Stimulated activated CD4-positive, alpha-beta T cell treated with anti-CD3 and anti-CD28 coated beads, Interleukin-12 subunit alpha, Interleukin-12 subunit beta, amount 100 ng/mL, for 4 hours (primary cell): ENCODE data around the gene DGKI.

ENCODE experiments used
- DNase-seq: peaks from one replicate; pipeline ENCODE4 v3.0.0-alpha.2; 2020

Gene DGKI

DNA sequence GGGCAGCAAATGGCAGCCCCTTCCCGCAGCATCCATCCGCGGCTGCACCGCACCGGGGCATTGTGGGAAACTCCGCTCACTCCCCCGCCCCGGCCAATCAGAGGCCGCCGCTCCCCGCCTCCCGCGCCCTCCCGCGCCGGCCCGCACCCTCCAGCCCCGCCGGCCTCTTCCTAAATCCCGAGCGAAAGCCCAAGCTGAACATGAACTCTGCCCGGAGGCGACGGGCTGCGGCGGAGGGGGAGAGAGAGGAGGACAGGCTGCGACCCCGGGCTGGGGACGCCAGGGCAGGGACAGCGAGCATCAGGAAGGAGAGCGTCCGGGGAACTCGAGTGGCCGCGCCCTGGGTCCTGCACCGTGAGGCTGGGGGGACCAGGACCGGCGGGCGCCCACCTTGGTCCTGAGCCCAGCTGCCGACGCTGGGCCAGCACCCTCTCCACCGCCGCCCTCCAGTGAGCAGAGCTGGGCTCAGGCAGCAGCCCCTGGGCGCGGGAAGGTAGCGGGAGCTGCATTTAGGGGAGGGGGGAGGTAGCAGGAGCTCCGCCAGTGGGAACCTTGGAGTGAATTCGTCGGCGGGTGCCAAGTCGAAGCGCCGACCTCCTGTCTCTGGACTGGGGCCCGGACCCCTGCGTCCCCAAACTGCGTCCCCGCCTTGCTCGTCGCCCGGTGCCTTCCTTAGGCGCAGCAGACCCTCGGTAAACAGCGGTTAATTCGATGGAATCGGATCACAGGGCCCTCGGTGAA is at the start of gene DGKI:
Gene DGKI (minus strand): TSS at position 148 of the 741 bp plus-strand sequence.
- DNase-seq = peak; percentile 1

DNA sequence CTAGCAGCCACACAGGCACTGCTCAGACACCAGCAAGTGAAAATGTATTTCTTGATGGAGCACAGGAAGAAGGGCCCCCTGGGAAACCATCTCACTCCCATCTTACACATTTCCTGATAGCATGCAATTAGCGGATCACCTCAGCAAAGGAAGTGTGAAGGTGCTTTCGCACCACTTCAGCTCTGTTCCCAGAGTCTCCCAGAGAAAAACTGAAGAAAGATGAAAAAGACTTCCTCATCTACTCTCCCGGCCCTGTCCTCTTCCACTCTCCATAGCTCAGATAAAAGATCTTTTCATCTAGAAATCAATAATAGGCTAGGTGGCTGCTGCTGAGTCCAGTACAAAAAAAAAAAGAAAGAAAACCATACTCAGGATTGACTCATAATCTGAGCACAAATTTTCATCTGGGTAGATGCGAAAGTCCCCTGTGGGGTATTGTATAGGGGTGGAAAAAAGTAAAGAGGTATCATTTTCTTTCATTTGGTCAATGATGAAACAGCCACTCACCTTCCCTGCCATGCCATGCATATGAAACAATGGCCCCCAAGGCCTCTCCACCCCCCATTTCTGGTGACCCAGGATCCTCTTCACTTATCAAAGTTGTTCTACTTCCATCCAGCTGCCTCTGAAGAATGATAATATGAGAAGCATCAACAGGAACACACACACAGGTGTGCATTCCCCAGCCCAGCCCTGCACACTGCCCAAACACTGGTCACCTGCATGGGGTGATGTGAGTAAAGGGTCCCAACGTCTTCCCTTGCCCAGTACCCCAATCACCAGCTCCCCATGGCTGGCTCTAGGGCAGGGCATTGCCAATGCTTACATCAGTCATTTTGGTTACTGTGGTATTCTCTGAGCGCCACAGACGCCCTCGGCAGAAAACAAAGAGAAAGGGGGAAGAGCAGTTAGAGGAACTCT is 48.8 kb upstream of the DGKI start:
- DNase-seq = no peak

DNA sequence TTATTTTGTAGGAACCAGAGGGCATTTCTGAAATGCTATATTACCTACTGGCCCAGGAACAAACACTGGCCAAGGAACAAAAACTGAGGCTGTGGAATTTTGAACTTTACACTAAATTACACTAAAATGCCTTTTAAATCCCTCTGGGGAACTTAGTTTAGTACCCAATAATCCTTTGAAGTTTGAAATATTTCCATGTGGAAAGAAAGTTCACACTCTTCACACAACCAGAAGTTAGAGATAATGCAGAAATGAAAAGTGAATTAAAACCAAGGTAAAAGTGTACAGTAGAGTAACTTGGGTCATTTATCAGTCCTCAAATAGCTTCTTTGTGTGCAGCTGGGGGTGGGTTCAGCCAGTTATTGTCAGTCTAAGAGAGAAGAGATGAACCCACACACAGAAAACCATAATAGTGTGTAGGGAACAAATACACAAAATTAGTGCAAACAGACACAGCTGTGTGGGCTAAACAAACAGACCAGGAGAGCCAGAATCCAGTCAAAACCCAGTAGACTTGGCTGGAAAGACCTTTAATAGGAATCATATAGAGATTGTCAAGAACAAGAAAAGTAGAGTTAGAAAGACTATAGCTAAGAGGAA is 46.5 kb upstream of the DGKI start:
- DNase-seq = no peak

DNA sequence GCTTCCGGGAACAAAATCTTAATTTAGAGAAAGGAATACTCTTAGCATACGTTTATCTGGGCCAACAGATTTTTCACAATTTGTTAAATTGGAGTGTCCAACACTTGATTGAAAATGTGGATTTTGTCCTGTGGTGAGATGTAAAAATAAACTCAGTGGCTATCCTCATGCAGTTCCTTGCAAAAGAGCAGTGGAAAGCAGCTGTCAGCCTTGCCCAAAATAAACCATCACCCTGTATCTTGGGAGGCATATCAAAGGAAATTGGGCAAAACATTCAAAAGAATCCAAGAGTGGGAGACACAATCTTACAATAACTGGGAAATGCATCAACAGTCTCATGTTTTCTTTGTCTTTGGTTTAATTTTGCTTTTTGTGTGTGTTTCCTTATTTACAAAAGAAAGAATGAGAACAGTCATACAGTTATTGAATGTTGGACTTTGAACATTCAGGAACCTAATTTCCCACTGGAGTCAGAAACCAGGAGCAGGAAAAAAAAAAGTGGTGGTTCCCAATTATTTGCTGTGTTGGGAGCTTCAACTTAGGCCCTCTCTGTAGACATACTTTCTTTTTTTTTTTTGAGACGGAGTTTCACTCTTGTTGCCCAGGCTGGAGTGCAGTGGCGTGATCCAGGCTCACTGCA is 44.4 kb upstream of the DGKI start:
- no peak for DNase-seq

DNA sequence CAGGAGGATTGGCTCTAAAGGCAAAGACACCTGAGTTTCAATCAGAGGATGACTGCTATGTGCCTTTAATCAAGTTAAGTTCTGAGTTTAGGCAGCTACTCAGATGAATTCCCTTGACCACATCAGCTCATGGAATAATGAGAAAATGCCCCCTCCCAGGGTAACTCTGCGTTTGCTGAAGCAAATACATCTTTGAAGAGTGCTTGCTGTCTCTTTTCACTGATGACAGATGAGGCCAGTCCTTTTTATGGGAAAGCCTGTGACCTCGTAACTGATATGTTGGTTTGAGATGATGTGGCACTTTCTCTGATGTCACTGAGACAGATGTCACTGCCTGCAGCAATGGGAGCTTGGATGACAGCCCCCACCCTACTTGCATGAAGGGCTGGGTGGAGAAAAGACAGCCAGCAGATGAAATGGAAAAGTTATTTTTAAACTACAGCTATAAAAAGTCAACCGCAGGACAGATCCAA is 43.7 kb upstream of the DGKI start:
- DNase-seq = no peak

DNA sequence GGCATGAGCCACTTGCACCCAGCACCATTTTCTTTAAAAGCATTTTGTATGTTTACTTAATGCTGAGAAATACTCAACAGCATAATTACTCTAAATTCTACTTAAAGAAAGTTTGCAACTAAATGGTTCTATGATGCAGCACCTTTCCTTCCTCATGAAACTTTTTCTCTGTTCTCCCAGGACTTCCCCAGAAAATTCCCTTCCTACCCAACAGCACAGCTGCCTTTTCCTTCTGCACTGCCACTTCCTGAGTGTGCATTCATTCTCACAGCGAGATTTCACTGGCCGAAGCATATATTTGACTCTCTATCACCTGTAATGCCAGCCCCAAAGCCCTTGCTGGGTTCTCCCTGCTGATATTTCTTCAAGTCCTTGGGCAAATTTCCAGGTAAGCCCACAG is 41.5 kb upstream of the DGKI start:
- DNase-seq = no peak

DNA sequence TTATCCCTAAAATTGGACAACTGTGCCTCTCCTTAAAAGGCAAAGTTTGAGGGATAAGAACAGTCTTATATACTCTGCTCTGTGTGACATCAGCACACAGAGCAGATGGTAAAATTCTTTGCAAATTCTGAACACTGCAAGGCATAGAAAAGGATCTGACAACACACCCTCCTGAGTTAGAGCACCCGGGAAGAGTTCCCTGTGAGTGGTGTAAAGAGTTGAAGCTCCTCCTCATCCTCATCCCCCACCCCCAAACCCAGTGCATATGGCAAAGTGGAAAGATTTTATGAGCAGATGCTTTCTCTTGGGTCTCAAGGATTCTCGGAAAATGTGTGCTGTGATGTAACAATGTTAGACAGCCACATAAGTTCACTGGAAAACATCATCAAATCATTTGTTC is 40.0 kb upstream of the DGKI start:
- DNase-seq = no peak

DNA sequence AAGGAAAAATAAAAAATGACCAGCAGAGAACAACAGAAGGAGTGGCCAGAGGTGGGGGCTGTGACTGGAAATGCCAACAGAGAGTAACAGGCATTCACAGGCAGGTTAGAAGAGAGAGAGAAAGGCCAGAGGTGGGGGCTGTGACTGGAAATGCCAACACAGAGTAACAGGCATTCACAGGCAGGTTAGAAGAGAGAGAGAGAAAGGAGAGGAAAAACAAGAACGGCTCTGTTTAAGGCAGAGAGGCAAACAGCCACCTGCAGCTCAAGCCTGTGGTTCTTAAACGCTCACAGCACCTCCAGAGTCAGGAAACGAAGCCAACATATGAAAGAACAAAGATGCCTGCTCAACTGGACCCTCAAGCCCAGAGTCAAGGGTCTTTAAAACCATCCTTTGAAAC is 39.5 kb upstream of the DGKI start:
- DNase-seq = no peak

DNA sequence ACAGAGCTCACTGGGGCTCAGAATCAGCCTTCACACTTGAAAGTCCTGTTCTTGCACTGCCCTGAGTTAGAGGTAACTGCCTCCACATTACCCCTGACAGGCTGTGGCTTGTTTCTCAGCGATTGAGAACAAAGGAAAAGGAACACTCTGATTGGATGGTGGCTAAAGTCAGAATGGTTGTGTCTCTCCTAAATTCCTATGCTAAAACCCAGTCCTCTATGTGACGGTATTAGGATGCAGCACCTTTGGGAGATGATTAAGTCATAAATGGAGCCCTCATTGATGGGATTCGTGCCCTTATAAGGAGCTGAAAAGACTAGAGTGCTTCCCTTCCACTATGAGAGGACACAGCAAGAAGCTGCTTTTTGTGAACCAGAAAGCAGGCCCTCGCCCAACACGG is 38.9 kb upstream of the DGKI start:
- no peak for DNase-seq

DNA sequence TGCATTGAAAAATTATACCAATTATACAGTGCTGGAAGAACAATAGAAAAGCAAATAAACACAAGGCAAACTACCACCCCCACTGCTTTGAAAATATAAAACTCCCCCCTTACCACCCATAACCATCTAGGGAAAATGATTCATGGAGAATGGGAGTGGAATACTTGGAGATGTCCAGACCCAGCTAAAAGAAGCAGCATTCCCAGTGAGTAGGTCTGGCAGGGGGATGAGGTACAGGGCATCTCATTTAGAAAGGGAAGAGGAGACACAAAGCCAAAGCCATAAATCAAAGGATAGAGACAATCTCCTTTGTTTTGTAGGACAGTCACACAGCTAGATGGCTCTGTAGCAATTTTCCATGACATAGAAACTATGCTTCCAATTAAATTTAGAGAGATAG is 36.0 kb upstream of the DGKI start:
- DNase-seq = no peak

DNA sequence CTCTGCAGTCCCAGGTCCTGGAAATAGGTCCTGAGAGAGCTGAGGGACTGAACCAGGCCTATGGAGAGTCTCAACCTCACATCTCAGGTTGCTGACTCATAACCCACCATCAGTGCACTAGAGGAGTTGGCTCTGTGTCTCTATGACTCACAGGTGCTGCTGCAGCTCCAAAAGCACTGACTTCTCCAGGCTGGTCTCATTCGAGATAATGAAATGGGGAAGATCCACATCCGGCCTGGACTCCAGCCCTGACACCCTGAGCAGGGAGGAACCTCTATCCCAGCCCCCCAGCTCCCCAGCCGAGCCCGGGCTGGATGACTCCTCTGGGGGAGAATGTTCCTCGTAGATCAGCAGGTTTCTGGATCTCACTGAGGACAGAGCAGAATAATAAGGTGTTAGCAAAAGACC is 35.5 kb upstream of the DGKI start:
- DNase-seq = no peak

DNA sequence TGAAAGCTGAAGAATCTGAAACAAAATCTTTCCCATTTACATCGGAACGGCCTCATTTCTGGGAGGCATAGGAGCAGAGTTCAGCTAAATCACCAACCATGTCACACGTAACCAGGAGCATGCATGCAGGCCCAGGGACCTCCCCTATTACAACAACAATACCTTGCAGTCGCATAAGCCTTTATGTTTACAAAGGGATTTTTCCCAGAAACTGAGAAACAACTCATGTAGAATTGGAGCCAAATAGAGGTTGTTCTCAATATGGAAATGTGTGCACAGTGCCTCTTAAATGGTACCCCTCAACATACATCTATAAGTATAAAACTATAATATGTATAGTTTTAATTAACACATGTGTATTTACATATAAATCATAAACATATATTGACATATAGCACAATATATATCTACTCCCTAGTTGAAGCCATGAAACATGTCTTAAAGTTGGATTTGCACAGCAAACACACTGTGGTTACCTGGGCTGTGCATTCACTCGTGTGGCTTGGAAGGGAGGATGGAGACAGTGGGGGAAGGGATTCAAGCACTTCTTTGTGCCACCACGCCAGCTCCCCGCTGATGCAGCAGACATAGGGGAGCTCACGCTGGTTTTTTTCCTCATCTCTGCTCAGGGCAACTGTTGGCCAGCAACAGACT is 35.0 kb upstream of the DGKI start:
- DNase-seq = no peak

DNA sequence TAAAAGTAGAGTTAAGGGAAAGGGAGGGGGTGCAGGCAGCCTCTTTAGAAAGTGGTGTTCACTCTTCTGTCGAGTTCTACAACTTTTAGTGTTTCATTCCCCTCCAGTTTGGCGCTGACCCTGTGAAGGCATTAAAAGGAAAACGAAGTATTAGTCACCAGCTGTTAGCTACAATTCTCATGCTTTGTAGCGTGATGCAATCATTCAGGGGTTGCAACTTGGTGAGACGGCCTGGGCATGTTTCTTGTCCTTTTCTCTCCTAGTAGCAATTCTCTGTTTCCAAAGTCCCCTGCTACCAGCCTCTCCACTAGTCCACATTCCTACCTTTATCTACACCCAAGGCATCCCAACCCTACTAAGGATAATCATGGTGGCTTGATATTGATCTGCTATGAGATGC is 33.7 kb upstream of the DGKI start:
- no peak for DNase-seq

DNA sequence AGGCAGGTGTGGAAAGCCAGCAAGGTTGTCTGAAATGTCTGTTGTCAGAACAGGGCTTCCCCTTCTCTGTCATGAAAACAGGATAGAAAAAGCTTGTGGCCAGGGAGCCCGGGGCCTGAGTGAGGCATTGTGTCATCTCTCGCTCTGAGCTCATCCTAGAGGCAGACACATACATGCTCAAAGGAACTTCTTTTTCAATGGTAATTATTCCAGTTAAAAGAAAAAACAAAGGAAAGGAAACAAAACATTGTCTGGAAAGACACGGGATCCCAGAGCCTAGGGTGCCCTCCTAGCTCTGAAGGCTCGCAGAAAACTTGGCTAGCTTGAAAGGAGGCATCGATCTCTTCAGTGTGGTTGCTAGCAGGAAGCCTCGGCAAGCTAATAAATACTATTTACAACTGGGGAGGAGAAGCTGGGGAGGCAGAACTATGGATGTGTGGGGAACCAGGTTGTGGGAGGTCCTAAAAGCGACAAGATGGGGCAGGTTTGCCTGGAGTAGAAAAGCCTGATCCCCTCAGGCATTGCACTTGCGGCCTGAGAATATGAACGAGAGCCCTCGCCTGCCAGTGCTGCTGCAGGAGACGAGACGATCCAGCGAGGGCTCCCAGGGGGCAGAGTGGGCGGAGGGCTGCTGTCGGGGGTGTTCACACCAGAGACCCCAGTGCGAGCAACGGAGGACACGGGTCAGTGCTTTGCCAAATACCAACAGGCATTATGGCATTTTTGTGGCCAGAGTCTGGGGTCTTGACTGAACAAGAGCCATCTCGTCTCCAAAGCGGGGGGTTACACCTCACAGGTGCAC is 32.8 kb upstream of the DGKI start:
- DNase-seq = no peak

DNA sequence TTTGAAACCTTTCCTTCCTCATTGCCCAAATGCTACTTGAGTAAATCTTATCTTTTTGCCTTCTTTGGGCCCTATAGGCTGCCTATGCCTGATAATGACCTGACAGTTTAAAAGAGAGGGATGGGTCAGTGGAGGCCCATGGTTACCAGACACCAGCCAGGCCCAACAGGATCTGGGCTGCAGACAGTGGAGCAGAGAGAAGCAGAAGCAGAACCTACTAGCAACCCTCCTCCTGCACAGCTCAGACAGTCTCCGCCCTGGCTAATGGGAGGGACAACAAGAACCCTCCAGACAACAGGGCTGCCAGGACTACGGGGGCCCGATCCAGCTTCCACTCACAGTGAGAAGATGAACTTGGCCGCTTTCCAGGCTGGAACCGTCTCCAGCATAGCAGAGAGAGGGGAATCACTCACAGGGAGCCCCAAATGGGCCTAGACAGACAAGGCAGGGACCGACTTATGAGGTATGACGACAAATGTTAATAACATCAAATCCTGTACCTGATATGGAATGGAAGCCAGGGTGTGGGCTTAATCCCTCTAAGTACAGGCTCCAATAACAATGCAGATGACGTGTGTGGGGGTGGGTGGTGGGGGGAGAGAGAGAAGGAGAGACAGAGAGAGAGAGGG is 31.7 kb upstream of the DGKI start:
- DNase-seq = no peak

DNA sequence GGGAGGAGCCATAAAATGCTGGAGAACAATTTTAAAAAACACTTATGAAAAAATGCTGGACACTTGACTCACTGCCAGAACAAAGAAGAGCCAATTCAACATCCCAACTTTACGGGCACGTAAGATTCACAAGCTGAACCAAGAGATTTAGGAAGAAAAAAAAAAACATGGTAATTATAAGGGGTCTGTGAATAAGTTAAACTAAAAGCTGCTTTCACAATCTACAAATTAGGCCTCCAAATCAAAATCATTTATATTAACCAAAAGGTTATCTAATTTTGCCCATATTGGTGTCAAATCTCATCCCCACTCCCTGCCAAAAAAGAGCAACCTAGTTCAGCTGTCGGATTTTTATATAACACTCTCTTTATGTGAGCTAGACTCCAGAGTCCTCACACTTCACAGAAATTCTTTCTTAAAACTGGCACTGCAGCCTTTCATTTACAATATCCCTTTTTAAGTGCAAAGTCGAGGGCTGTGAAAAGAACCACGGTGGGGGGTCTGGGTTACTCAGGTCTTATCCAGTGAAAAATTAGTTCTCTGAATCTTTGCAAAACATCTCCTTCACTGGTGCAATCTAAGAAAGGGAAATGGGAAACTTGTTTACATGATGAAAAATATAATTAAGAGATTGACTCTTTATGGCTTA is 30.4 kb upstream of the DGKI start:
- DNase-seq = no peak

DNA sequence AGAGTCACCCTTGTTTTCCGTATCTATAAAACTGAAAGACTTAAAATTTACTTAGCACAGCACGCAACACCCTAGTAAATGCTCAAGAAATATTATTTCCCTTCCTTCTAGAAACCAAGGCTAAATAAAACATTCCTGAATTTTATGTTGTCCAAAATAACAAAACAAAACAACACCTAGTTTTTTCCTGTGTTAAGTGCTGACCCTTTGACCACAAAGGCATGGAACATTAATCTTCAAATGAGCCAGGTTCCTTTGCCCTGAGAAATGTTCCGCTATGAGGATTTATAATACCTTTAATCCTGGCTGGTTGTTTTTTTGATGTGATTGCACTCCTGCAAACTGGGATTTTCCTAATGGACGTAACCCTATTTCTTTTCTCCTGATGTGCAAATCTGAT is 29.0 kb upstream of the DGKI start:
- no peak for DNase-seq

DNA sequence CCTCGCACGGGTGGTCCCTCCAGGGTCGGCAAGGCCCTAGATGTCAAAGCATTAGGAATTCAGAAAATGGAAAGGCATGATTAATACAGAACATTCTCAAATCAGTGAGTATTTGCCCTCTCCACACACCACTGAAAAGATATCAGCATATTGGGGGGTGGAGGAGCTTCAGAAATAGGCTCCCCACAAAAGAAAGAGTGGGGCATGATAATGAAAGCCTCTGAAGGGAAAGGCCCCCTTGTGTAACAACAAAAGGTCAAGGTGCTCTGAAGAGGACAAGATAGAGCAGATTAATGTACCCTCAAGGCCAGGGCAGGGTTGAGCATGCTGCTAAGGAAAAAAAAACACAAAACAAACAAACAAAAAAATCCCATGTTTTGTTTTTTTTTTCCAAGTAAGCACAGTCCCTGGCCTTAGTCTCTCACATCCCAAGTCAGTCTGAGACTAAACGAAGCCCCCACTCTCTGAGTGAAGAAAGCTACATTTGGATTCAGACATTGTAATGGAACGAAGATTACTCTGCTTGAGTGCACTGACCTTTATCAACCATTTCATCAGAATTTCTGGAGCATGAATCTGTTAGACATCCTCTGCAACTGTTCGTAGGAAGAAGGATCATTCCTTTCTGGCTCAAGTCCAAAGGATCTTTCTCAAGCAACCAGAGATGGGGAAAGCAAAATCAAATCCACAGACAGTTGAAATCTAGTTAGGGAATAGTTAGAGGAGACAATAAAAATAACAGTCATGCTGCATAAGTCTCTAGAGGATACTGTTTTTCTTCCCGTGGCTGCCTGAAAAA is 27.4 kb upstream of the DGKI start:
- DNase-seq = no peak

DNA sequence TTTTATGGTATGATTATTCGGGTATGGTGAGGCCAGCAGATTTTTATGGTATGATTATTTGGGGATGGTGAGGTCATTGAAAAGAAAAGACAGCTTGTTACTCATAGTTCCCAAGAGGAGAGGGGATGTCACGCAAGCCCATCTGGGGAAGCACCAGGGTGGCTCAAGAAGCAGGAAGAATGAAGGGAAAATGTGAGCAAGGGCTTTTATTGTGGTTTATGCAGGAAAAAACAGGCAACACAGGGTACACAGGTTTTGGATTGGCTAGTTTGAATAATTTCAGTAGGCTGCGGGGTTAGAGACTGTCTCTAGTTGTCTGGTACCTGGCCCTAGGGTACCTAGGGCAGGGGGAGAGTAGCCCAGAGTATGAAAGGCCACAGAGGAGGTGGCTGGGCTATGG is 26.8 kb upstream of the DGKI start:
- DNase-seq = no peak
